ENCODE data around the gene KIF17.

The KIF17 gene

GRCh38 chr1:20710469-20711284 lies 7.1 kb downstream of the KIF17 start:
- DNase-seq (ENCODE audit: low spot score): no peak

DNA sequence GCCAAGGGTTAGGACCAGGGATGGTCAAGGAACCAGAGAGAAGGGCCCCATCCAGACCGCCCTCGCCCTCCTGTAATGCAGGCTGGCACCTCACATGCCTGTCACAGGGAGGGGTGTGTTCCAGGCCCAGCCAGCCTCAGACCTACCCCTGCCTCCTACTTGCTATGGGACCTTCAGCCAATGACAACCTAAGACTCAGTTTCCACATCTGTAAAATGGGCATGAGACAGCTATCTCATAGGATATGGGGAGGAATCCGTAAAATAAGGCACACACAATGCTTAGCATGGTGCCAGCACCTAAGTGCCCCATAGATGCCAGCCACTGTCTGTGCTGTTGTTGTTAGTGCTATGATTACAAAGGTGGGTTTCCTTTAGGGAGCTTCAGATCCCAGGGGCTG lies 7.9 kb downstream of the KIF17 start:
- DNase-seq (ENCODE audit: low spot score): no peak

DNA sequence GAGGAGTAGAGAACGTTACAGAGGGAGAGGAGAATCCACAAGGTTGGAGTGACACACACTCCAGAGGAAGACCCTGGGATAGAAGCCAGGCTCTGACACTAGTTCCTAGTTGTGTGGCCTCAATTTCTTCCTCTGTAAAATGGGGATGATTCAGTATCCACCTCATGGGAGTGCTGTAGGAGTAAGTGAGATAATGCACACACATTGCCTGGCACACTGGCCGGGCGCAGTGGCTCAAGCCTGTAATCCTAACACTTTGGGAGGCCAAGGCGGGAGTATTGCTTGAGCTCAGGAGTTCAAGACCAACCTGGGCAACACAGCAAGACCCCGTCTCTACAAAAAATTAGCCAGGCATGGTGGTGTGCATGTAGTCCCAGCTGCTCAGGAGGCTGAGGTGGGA lies 8.9 kb downstream of the KIF17 start:
- no peak for DNase-seq (ENCODE audit: low spot score)

GRCh38 chr1:20708057-20708456 lies 9.8 kb downstream of the KIF17 start:
- DNase-seq (ENCODE audit: low spot score): no peak

GRCh38 chr1:20706841-20707240 lies 11.0 kb downstream of the KIF17 start:
- DNase-seq (ENCODE audit: low spot score): no peak

GRCh38 chr1:20705203-20705755 lies 12.5 kb downstream of the KIF17 start:
- no peak for DNase-seq (ENCODE audit: low spot score)

- no peak for DNase-seq (ENCODE audit: low spot score)
Measured at GRCh38 chr1:20704390-20705202, 13.2 kb downstream of the KIF17 start.

GRCh38 chr1:20703124-20703756 lies 14.6 kb downstream of the KIF17 start:
- no peak for DNase-seq (ENCODE audit: low spot score)

DNA sequence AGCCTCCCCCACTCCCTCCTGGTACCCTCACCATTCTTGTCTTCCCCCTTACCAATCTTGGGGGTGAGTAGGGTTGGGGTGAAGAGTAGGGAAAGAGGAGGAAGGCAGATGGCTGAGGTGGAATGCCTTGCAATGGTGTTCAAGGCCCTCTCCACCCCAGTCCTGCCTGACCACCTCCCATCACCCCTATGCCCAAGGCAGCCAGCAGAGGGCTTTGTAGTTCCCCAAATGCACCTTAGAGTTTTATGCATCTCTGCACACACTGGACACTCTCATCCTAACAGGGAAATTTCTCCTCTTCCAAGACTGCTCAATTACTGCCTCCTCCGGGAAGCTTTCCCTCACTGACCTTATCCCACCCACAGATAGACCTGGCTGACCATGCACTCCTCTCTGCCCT lies 15.4 kb downstream of the KIF17 start:
- DNase-seq (ENCODE audit: low spot score): no peak

DNA sequence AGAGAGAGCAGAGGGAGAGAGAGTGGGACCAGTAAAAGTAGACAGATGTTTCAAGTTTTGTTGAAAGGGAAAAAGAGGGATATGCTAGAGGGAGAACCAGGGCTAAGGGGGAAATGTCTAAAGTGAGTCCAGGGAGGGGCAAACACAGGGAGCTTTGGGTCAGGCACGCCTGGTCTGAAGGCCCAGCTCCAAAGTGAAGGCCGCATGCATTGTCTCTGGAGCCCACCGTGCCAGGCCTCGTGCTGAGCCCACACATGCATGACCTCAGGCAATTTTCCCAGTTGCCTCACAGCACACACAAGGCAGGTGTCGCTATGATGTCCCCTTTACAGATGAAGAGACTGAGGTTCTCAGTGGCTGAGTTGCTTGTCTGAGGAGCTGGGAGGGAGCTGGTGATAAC lies 16.0 kb downstream of the KIF17 start:
- DNase-seq (ENCODE audit: low spot score): no peak

DNA sequence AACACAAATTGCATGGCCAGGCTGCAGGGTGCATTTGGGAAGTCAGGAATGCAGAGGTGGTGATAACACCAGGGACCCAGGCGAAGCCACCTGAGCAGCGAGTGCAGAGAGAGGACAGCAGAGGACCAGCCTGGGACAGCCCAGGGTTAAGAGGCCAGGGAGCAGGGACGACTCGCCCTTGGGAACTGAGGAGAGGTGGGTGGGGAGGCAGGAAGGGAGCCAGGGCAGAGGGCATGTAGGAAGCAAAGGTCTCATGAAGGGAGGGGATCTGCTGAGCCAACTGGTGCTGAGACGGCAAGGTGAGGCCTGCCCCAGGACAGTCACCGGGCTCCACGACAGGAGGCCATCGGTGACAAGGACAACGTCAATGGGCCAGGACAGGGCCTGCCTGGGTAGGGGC lies 16.4 kb downstream of the KIF17 start:
- no peak for DNase-seq (ENCODE audit: low spot score)

DNA sequence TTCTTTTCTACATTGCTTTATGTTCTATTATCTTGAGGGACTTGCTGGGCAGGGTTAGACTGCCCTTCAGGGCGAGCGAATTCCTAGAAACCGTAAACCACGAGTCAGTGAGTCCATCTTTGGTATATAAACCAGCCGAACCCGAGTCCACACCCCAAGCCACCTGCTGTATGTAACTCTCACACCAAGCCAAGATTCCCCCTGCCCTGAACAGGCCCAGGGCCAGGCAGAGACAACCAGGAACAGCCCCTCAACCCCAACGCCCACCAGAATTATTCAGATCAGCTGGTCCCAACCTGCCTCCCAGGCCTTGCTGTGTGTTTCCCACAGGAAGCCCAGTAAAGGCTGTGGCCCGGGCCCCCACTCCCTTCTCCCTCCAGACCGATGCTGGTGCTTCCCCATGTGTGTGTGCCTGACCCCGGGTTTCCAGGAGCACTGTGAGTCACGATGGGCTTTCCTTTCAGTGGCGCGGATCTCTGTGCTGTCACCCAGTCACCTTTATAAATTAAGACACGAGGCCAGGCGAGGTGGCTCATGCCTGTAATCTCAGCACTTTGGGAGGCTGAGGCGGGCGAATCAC lies 17.1 kb downstream of the KIF17 start:
- no peak for DNase-seq (ENCODE audit: low spot score)

DNA sequence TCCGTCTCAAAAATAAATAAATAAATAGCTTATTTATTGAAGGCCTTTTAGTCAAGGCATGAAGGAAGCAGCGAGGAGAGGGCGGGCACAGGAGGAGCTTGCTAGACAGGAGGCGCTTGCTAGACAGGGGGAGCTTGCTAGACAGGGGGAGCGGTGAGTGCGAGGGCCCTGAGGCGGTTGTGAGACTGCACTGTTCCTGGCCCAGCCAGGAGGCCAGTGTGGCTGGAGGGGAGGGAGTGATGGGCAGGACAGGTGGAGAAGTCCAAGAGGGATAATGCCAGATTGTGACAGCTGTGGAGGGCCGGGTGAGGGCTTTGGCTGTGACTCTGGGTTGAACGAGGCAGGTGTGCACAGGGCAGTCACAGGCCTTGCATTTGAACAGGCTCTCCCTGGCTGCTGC lies 18.2 kb downstream of the KIF17 start:
- DNase-seq (ENCODE audit: low spot score): no peak

DNA sequence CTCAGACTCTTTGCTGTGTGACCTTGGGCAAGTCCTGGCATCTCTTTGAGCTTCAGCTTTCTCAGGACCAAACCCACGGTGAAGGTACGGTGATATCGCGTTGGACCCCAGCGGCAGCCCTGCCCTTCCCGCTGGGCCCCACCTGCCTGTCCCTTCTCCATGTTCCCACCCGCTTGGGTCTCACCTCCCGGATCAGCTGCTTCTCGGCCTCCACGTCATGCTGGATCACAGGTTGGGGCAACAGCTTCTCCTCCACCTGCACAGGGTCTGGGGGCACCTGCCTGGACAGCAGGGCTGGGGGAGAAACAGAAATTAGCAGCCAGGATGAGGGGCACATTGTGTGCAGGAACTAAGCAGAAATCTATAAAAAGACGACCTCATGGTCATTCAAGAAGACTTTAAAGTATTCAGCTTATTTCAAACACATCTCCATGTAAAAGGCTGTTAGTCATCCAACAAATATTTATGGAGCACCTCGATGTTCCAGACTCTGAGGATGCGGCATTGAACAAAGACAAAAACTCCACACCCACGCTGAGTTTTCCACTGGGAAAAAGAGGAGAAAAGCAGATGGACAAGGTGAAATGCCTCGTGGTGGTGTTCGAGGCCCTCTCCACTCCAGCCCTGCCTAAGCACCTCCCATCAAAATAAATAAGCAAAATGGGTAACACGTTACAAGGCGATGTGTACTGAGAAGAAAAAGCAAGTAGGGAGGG lies 19.5 kb downstream of the KIF17 start:
- no peak for DNase-seq (ENCODE audit: low spot score)

- no peak for DNase-seq (ENCODE audit: low spot score)
Measured at GRCh38 chr1:20697563-20697962, 20.2 kb downstream of the KIF17 start.

DNA sequence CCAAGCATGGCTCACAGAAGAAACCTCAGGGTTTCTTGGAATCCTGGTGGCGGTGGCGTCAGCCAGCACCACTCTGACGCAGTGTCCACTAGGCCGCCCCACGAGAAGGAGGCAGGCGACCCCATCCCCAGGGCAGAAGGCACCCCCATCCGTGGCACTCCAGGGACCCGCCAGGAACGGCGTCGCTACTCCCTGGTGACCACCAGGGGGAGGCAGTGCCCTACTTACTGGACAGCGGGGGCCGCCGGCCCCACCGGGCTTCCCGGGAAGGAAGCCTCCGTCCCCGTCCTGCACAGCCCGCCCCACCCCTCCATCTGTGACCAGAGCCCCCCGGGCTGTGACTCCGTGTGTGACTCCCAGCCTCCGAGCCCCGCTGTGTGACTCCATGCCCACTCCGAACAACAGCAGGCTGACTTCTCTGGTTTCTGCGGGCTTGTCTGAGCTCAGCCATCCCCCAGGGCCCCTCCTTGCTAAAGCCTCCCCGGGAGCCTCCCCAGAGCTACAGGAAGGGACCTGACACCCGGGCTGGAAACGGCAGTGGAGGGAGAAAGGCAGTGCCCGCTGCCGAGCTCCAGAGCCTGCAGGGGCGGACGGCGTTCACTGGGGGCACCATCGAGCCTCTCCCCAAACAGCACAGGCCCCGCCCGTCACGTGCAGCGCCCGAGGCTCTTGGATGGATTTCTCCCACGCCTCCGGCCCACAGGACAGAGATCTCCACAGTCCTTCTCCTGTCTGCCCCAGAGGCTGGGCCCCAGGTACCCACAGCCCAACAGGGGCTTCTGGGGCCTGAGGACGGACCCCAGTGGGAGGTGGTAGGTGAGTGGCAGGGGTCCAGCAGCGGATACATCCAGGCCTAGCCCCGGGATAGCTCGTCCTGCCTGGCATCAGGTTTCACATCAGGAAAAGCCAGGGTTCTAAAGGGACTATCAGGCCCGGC lies 21.1 kb downstream of the KIF17 start:
- DNase-seq (ENCODE audit: low spot score): peak; percentile 73

DNA sequence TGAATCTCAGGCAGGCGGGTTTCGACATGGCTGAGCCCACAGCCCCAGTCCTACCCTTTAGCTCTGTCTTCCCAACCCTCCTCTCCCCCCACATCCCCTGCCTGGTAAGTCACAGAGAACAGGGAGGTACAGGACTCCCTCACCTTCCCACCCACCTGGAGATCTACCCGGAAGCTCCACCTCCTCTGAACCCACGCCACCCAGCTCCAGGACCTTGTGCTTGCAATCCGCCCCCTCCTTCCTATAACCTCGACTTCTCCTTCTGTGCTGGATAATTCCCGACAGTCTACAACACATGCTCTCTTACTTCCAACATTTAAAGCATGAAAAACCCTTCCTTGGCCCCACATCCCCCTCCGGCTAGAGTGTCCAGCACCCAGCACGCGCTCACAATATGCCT lies 22.3 kb downstream of the KIF17 start:
- no peak for DNase-seq (ENCODE audit: low spot score)

DNA sequence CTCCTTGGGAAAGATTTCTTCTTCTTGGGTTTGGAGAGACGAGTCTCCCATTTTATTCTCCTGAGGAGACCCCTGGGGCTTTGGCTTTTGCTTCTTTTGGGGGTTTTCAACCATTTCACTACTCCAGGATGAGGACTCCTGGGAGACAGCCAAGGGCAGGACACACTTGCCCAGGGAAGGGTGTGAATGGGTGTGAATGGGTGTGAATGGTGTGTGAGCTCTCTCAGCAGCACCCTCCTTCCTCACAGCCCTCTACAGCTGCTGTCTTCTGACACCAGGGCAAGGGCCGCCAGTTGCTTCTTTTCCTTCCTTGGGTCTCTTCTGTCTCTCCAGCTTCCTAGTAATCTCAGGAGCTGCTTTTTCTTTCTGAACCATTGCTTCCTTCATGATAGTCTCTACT lies 24.2 kb downstream of the KIF17 start:
- DNase-seq (ENCODE audit: low spot score): no peak

GRCh38 chr1:20691872-20692271 lies 25.9 kb downstream of the KIF17 start:
- no peak for DNase-seq (ENCODE audit: low spot score)

DNA sequence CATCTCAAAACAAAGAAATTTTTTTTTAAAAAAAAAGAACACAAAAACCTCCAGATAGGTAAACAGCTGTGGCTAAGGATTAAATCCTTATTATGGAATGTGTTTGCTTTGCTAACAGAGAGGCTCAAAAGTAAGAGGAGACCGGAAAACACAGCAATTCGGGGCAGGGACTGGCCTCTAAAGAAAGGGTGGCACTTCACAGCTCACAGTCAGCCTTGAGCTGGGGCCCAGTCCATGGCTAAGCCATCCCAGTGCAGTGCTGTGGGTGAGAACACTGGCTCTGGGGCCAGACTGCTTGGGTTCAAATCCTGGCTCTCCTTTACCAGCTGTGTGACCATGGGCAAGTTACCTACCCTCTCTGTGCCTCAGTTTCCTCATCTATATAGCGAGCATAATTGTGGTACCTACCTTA lies 28.2 kb downstream of the KIF17 start:
- no peak for DNase-seq (ENCODE audit: low spot score)
